GM12864 (cell line): ENCODE data around the gene RFX2.

Experiments
- DNase-seq: peaks from one replicate; pipeline ENCODE4 v3.0.0-alpha.2; 2011; ENCODE audit warnings: low read depth
- H3K4me3 ChIP-seq: 2 replicates; pipeline ENCODE4 v1.5.1; 2011; ENCODE audit warnings: mild to moderate bottlenecking, low read depth, low read length, control low read depth
- TF ChIP-seq, protein P1 (sequence below): IDR thresholded peaks from 2 replicates; pipeline ENCODE4 v1.5.1; 2011; ENCODE audit warnings: low read depth, mild to moderate bottlenecking, moderate library complexity, low read length, control low read depth, inconsistent platforms; ENCODE audit errors: missing control alignments

The RFX2 gene

DNA sequence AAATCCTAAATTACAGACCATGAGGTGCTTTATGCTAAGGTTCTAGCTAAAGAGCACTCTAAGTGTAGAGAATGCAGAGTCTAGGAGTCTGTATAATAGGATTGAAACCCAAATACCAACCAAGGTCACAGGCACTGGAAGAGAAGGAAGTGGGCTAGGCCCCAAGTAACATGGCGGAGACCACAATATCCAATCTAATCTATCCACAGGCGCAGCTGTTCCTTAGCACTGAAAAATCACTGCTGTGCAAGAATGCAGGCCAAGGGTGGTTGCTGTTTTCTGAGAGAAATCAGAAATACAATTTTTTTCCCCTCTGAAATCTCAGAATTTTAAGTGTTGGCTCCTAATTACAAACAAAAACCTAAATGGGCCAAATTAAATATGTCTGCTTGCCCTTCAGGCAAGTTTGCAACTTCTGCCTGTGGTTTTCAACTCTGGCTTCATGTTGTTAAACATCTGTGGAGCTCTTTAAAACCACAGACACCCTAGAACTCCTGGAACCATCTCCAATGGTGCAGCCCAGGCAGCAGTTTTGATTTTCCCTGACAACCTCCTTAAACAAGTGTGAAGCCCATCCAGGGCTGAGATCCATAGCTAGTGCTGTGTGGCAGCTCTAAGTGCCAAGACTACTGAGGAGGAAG lies 138.5 kb downstream of the RFX2 start:
- TF ChIP-seq, protein P1, sequence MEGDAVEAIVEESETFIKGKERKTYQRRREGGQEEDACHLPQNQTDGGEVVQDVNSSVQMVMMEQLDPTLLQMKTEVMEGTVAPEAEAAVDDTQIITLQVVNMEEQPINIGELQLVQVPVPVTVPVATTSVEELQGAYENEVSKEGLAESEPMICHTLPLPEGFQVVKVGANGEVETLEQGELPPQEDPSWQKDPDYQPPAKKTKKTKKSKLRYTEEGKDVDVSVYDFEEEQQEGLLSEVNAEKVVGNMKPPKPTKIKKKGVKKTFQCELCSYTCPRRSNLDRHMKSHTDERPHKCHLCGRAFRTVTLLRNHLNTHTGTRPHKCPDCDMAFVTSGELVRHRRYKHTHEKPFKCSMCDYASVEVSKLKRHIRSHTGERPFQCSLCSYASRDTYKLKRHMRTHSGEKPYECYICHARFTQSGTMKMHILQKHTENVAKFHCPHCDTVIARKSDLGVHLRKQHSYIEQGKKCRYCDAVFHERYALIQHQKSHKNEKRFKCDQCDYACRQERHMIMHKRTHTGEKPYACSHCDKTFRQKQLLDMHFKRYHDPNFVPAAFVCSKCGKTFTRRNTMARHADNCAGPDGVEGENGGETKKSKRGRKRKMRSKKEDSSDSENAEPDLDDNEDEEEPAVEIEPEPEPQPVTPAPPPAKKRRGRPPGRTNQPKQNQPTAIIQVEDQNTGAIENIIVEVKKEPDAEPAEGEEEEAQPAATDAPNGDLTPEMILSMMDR: no peak
- no peak for DNase-seq
- H3K4me3 ChIP-seq: no peak overlapping the region

DNA sequence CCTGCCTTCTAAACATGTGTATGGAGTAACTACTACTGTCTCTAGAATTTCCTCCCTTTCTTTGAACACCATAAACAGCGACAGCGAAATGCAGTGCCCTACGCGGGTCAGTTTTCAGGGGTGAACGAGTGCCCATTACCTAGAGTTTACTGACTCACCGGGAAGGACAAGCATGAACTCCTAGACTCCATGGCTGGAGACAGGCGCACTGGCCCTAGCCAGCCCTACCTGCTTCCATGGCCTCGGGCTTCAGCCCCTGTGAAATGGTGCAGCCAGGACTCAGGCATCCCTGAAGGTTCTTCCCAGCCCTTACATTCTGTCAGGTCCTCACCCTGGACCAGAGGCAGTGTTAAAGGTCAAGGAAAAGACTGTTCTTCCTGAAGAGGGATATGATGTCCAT lies 140.8 kb downstream of the RFX2 start:
- no peak for DNase-seq
- H3K4me3 ChIP-seq: no peak overlapping the region
- TF ChIP-seq, protein P1: no peak

DNA sequence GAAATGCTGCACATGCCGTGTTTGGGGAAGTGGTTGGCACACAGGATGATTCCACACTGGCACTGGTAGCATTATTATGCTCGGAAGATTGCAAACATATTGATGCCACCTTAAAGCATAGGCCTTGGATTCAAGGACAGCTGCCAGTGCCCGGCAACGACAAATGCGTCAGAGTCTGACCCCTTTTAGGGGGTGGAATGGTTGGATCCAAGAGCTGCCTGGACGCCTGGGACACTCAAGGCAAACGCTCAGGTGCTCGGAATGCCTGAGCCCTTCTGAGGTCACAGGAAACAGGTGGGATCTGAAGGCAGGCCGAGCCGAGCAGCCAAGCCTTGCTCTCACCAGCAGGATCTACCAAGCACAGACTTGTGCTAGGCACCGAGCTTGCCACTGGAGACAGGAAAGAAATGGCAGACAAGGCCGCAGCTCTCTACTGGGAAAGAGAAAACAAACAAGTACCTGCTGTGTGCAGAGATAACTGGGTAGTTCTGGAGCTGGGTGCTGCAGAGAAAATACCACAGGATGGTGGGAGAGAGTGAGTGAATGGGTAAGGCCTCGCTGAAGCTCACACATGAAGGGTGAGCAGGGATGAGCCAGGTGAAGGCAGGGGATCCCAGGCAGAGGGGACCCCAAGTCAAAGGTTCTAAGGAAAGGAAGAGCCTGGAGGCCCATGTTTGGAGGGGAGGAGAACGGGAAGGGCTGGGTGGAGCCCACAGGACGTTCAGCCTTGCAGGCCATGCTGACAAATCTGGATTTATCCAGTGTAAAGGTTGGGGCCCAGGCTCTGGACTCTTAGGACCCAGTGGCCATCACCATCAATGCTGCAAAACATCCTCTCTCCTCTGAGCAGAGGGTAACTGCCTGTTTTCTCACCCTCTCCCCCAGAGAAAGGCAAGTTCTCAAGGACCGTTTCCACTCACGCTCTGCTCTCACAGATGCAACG lies 141.6 kb downstream of the RFX2 start:
- TF ChIP-seq, protein P1: no peak
- no peak overlapping the region for H3K4me3 ChIP-seq
- DNase-seq: no peak

- TF ChIP-seq, protein P1: peak; percentile 90
- peak; percentile 36 for DNase-seq
- H3K4me3 ChIP-seq: no peak overlapping the region
Observed at GRCh38 chr19:5967994-5968430, 142.3 kb downstream of the RFX2 start.

GRCh38 chr19:5967571-5967970 lies 142.7 kb downstream of the RFX2 start:
- no peak overlapping the region for H3K4me3 ChIP-seq
- DNase-seq: no peak
- TF ChIP-seq, protein P1: no peak

- DNase-seq: no peak
- H3K4me3 ChIP-seq: no peak overlapping the region
- TF ChIP-seq, protein P1: no peak
Observed at GRCh38 chr19:5966941-5967340, 143.4 kb downstream of the RFX2 start.
